Activated B cell treated with CpG ODN at 0.5 μM for 24 hours (primary cell): Measurements from ENCODE around the gene GNB1L. TPM values are rescaled to one million over a fixed set of nuclear protein-coding genes. Genes with fewer than 3 reads are reported as not detected.
A peak's percentile ranks its signal among the peaks of the same experiment; 100 is the strongest.

Source experiments
- ATAC-seq: fragments of 200-7000 bp; cut with Tn5 transposase; one replicate; pipeline ENCODE4 v1.10.0; 2021; ENCODE audit warnings: low read depth, mild to moderate bottlenecking, moderate library complexity
- CTCF ChIA-PET: fragments of 350-600 bp; sonication (Branson Sonifier 250); formaldehyde crosslinking; loops from one replicate; lab custom pipeline; 2021; ENCODE audit warnings: antibody characterized with exemption; lab: Charles Lee
- POLR2A ChIA-PET: fragments of 350-600 bp; sonication (Branson Sonifier 250); formaldehyde crosslinking; loops from one replicate; lab custom pipeline; 2021; ENCODE audit warnings: antibody characterized with exemption; lab: Charles Lee
- DNase-seq: peaks from one replicate; pipeline ENCODE4 v3.0.0; 2022
- H3K27ac Mint-ChIP-seq: one replicate; pipeline ENCODE4 v1.8.0; 2020; ENCODE audit warnings: mixed read lengths
- H3K27me3 Mint-ChIP-seq: one replicate; pipeline ENCODE4 v1.8.0; 2021; ENCODE audit warnings: mixed read lengths
- H3K36me3 Mint-ChIP-seq: one replicate; pipeline ENCODE4 v1.8.0; 2021; ENCODE audit warnings: low read depth, mixed read lengths
- H3K4me1 Mint-ChIP-seq: one replicate; pipeline ENCODE4 v1.8.0; 2021; ENCODE audit warnings: mixed read lengths
- H3K4me3 Mint-ChIP-seq: one replicate; pipeline ENCODE4 v1.8.0; 2020; ENCODE audit warnings: mild to moderate bottlenecking, mixed read lengths
- H3K9me3 Mint-ChIP-seq: one replicate; pipeline ENCODE4 v1.8.0; 2020; ENCODE audit warnings: mixed read lengths
- intact Hi-C: fragments of 100-400 bp; cut with micrococcal nuclease; formaldehyde crosslinking; loops from one replicate; pipeline ENCODE4 v1.15.1; 2024
- total RNA-seq: library from RNA; stranded (reverse); gene quantifications from 2 replicates; pipeline ENCODE4 v1.2.3, GENCODE V29; 2022
- TF ChIP-seq, protein P1 (sequence below): fragments of 200-600 bp; IDR thresholded peaks from one replicate; pipeline ENCODE4 v1.8.0; 2022; ENCODE audit warnings: antibody characterized with exemption, mild to moderate bottlenecking

Gene GNB1L
- total RNA-seq, 1 donor from 2014 or later: 6.3 TPM

DNA sequence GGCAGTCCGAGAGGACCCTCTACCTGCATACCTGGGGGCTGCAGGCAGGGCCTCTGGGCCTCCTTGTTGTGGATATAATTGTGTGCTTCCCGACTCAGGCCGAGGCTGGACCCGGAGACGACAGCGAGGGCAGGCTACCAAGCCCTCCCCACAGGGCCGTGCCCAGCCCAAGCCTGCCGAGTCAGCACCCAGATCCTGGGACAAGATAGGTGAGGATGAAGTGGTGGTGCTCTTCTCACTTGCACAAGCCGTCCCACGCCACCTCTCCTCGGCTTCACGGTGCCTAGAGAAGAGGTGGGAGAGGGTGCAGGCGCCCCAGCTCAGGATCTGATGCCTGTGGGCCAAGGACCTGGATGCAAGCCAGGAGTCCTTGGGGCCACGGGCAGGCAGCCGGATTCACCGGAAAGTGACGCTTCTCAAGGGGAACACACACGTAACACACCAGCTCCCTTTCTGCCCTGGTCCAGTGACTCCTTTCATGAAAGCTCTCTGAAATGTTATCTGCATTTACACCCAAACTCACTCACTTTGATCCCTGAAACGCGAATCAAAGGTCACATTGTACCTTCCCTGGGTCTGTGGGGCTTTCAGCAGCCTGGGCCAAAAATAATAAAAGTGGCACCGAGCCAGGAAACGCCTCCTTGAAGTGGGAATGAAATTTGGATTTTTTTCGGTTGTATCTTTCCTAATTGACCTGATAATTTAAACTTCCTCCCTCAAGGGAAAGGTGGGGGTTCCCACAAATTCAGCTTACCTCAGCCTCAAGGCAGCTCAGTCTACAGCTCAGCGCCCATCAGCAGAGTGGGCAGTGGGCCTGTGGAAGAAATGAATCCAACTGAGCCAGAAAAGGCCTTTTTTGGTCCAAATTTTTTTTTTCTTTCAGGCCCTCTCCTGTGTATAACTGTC, 1.1 kb upstream of the GNB1L start:
- DNase-seq (peak; percentile 34), ATAC-seq (peak; percentile 15)
- ChIA-PET POLR2A (interaction anchor here (1.0 to 1.6 kb wide), 3 partner anchors 11 to 82 kb away, joined by 3 to 6 read pairs (median 4); no protein-coding TSS in a partner anchor), CTCF (interaction anchor here (1.2 to 1.7 kb wide), 4 partner anchors 11 to 125 kb away, joined by 3 to 8 read pairs (median 6); no protein-coding TSS in a partner anchor)
- Mint-ChIP-seq H3K9me3 (no peaks in the 10 kb centered on the region), H3K4me3 (peak overlapping the region; percentile 91), H3K27ac (peak overlapping the region; percentile 88), H3K4me1 (peaks cover 39% of the 10 kb centered on the region), H3K27me3 (no peaks in the 10 kb centered on the region), H3K36me3 (peaks cover 10% of the 10 kb centered on the region)
- intact Hi-C loops: loop anchor here (2.0 to 5.0 kb wide), 5 partner anchors 35 to 847 kb away; partner anchors contain the start of genes COMT, SLC25A1 and TXNRD2
- TF ChIP-seq, protein P1, sequence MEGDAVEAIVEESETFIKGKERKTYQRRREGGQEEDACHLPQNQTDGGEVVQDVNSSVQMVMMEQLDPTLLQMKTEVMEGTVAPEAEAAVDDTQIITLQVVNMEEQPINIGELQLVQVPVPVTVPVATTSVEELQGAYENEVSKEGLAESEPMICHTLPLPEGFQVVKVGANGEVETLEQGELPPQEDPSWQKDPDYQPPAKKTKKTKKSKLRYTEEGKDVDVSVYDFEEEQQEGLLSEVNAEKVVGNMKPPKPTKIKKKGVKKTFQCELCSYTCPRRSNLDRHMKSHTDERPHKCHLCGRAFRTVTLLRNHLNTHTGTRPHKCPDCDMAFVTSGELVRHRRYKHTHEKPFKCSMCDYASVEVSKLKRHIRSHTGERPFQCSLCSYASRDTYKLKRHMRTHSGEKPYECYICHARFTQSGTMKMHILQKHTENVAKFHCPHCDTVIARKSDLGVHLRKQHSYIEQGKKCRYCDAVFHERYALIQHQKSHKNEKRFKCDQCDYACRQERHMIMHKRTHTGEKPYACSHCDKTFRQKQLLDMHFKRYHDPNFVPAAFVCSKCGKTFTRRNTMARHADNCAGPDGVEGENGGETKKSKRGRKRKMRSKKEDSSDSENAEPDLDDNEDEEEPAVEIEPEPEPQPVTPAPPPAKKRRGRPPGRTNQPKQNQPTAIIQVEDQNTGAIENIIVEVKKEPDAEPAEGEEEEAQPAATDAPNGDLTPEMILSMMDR: no peak

DNA sequence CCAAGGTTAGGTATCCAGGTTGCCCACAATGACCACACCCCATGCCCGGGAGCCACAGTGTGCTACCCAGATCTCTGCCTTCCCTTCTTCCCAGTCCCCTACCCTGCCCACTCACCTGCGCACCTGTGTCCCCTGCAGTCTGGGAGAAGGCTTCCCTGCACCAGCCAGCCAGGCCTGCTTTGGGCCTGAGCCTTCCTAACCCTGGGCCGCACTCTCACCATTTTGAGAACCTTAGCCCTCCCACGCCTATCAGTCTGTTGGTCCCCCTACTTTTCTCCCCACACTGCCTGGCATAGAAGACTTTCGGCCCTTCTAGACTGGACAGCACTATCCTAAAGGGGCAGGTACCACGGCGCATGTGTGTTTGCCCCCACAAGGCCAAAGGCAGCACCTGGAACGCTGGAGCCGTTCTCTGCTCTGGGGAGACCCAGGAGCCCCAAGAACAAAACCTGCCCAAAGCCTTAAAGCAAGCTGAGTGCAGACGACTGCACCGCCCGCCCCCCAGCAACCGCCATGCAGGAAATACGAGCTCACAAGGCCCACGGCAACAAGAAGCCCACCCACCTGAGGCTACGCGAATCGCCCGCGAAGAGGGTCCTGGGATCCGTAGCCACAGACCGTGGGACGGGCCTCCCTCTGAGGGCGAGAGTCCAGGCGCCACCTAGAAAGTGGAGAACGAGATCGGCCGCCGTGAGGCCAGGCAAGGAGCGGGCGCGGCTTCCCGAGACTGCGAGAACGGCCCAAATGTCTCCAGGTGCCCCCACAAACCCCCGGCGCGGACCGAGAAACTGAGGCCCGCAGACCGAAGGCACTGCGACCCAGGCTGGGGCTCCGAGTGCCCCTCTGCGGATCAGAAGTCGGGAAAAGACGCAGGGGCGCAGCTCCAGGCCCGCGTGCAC, 546 bp downstream of the GNB1L start:
- Mint-ChIP-seq H3K27ac (peak overlapping the region; percentile 59), H3K4me1 (peaks cover 39% of the 10 kb centered on the region), H3K27me3 (no peaks in the 10 kb centered on the region), H3K4me3 (peak overlapping the region; percentile 91), H3K36me3 (peaks cover 15% of the 10 kb centered on the region), H3K9me3 (no peaks in the 10 kb centered on the region)
- TF ChIP-seq, protein P1: no peak
- no peak for DNase-seq
- ChIA-PET CTCF (no interaction called here), POLR2A (no interaction called here)
- ATAC-seq: no peak
- intact Hi-C loops: loop anchor here (2.0 kb wide), 2 partner anchors 37 to 87 kb away; partner anchors contain the start of genes COMT and TXNRD2

DNA sequence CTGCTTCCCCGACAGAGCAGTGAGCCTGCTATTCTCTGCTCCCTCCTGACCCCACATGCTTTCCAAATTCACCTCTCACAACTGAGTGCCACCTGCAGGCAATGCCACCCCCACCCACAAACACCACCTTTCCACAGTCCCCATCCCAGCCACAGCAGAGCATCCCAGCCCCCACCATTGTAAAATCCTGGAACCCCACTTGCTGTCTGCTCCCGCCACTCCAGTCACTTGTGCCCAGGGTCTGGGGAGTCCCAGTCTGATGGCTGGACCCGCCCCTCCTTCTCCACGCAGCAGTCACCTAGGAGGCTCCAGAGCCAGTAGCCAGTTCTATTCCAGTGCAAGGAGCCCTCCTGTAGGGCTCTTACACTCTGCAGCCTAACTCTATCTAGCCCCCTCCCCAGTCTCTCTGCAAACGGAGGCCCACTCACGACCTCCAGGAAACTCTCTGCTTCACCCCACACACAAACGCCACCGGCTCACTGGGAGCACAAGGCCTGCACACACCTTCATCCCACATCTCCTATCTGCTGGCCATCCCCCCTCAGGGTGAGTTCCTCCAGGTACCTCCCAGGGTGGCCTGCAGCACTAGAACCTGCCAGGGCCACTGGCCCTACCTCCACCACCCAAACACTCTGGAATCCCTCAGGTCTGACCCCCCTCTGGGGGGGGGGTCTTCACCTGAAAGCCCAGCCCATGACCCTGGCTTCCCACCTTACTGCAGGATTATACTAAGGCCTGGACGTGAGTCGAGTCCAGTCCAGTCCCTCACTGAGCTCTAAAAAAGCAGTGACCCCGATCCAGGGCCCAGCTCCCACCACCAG, 1.4 kb downstream of the GNB1L start:
- H3K27ac Mint-ChIP-seq: no peak overlapping the region
- no peaks in the 10 kb centered on the region for H3K9me3 Mint-ChIP-seq
- ChIA-PET POLR2A (no interaction called here), CTCF (no interaction called here)
- TF ChIP-seq, protein P1: no peak
- intact Hi-C loops: no loop called here
- no peak for DNase-seq
- peaks cover 39% of the 10 kb centered on the region for H3K4me1 Mint-ChIP-seq
- peaks cover 15% of the 10 kb centered on the region for H3K36me3 Mint-ChIP-seq
- H3K4me3 Mint-ChIP-seq: peak overlapping the region; percentile 91
- no peak for ATAC-seq
- no peaks in the 10 kb centered on the region for H3K27me3 Mint-ChIP-seq

DNA sequence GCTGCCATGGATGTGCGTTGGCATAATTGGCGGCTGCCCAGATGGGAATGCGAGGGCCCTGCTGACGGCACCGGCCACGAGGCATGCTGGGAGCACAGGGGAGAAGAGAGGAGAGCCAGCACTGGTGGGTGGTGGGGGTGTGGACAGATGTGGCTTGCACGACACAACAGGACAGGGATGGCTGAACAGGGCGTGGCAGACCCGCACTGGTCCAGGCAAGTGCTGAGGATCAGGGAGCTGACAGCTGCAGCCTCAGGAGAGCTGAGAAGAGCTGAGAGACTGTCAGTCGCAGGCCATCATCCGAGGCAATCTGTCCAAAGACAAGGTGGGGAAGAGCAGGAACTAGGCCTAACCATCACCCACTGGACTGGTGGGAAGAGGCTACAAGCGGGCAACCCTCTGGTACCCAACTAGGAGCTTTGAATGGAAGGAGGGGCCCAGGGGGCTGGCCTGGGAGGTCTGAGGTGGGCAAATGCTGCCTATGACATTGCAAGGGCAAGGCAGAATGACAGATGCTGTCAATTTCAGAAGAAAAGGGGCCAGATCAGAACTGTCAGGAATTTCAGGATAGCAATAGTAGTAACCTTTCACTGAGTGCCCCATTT, 2.4 kb downstream of the GNB1L start:
- CTCF ChIA-PET: interaction anchor here (1.2 to 1.4 kb wide), 2 partner anchors 58 to 122 kb away, joined by 3 to 5 read pairs; no protein-coding TSS in a partner anchor
- DNase-seq: no peak
- Mint-ChIP-seq H3K36me3 (peaks cover 20% of the 10 kb centered on the region), H3K4me3 (peak overlapping the region; percentile 55), H3K27ac (no peak overlapping the region), H3K9me3 (no peaks in the 10 kb centered on the region), H3K27me3 (no peaks in the 10 kb centered on the region), H3K4me1 (peaks cover 38% of the 10 kb centered on the region)
- no peak for ATAC-seq
- POLR2A ChIA-PET: no interaction called here
- TF ChIP-seq, protein P1: no peak
- intact Hi-C loops: no loop called here
